Islet precursor cell (in vitro differentiated cells): ENCODE measurements around the gene CTLA4.
A peak's percentile ranks its signal among the peaks of the same experiment; 100 is the strongest.
"Not testable (repeated sequence)": the region's sequence is repeated elsewhere in the genome, so short reads cannot be mapped to it uniquely, and the experiment has no call there.

Experiments
- DNase-seq: peaks from one replicate; pipeline ENCODE4 v3.0.0-alpha.2; 2018

Gene CTLA4

DNA sequence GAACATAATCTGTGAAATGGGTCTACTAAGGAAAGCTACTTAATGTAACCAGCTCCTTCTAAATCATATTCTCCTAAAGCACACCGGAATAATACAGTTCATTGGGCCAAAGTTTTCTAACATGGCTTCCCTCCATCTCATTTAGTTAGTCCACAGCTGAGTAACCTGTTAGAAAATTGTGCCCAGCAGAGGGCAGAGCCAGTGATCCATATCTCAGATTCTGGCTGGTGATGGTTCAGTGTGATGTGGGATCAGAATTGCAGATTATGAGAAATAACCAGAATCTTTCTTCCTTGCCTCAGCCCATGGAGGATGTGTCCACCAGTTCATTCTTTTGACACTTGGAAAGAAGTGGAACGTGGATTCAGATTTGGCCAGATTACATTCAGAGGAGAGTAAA is 9.4 kb upstream of the CTLA4 start:
- DNase-seq = no peak

DNA sequence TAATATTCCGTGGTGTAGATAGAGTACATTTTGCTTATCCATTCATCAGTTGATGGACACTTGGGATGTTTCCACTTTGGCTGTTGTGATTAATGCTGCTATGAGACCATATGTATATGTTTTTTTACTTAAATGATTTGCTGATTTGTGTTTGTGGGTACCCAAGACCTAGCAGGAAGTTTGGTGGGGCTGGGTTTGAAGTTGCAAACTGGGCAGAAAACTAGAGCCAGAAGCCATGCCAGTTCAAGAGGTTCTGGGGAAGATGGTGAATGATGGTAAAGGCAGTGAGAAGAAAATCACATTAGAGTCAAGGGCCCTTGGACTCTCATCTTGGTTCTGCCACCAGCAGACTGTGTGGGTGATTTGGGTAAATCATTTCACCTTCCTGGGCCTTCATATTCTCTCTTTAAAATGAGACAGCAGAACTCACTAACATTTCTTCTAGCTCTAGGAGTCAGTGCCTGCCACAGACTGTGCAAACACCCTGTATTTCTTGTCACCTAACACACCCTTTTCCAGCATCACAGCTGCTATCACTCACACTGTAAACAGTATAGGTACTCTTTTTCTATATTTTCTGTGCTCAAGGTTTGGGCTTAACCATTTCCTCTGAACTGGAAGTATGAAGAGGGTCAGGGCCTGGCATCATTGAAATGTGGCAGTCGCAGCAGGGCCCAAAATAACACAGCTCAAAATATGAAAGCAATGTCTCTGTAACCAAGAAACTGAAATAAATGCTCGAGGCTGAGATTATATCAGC is 8.4 kb upstream of the CTLA4 start:
- no peak for DNase-seq

DNA sequence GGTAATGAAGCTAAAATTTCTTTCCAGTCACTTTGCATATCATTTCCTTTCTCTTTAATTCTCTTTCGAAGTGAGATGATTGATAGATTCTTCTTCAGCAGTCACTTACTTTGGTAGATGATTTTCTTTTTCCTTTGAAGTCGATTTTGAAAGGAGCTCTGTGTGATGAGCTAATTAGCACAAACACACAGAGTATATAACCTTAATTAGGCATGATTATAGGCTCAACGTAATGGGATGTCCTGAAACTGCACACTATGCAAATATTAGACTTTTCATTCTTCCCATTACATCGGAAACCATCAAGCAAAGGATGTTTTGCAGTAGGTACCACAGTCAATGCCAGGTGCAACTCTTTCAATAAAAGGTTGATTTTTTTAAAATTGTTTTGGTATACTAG is 6.4 kb upstream of the CTLA4 start:
- DNase-seq = no peak

DNA sequence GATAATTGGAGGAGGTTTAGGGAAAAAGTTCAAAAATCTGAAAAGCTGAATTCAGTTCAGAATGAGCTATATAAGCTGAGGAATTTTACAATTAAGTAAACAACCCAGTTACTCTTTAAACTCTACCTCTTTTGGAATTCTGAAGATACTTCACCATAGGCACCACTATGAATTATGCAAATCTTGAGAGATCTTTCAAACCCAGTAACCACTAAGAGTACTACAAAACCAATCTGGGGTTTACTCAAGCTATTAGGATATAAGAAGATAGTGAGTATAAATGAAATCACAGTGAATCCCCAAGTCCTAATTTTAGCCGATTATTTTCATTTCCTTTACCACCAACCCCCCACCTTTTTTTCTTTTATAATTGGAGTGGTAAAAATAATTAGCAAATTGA is 6.0 kb upstream of the CTLA4 start:
- no peak for DNase-seq

DNA sequence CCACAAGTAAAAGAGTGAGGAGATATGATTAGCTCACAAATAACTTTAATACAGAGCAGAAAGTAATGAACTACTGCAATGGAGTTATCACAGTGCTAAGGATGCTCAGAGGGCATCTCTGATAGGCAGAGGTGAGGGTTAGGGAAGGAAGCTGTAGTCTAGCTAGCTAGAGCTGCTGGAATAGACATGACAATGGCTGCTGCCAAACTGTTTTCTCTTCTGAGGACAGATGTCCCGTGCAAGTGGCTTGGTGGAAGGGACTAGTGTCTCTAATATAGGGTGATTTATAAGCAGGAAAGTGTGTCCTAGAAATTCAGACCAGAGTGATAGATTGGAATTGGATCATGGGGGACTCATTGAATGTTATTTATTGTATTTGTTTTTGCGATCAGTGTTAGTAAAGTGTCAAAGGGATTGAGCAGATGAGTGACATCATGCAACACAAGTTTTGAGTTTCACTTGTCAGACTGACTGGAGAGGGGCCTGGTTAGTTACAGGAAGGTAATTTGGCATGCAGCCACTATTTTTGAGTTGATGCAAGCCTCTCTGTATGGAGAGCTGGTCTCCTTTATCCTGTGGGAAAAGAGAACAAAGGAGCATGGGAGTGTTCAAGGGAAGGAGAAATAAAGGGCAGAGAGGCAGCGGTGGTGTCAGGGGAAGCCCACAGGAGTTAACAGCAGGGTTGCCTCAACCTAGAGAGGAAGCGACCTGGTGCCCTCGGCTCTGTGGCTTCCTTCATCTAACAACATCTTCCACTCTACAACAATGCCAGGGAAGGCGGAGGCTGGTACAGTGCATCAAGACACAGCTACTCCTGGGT is 1.9 kb downstream of the CTLA4 start:
- no peak for DNase-seq

DNA sequence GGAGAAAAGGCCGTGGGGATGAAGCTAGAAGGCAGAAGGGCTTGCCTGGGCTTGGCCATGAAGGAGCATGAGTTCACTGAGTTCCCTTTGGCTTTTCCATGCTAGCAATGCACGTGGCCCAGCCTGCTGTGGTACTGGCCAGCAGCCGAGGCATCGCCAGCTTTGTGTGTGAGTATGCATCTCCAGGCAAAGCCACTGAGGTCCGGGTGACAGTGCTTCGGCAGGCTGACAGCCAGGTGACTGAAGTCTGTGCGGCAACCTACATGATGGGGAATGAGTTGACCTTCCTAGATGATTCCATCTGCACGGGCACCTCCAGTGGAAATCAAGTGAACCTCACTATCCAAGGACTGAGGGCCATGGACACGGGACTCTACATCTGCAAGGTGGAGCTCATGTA is 2.9 kb downstream of the CTLA4 start:
- no peak for DNase-seq

DNA sequence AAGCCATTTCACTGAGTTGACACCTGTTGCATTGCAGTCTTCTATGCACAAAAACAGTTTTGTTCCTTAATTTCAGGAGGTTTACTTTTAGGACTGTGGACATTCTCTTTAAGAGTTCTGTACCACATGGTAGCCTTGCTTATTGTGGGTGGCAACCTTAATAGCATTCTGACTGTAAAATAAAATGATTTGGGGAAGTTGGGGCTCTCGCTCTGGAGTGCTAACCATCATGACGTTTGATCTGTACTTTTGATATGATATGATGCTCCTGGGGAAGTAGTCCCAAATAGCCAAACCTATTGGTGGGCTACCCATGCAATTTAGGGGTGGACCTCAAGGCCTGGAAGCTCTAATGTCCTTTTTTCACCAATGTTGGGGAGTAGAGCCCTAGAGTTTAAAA is 3.4 kb downstream of the CTLA4 start:
- DNase-seq = no peak

DNA sequence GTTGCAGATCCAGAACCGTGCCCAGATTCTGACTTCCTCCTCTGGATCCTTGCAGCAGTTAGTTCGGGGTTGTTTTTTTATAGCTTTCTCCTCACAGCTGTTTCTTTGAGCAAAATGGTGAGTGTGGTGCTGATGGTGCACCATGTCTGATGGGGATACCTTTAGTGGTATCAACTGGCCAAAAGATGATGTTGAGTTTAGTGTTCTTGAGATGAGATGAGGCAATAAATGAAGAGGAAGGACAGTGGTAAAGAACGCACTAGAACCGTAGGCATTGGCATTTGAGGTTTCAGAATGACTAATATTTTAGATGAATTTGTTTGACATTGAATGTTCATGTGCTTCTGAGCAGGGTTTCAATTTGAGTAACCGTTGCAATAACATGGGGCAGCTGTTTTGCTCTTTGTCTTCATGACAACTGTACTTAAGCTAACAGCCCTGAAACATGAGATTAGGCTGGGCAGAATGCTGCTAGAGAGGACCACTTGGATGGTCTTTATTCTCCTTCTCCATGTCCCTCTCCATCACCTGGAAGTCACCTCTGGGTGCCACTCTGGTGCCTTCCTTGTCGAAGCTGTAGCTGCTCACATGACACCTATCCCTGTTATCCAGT is 3.9 kb downstream of the CTLA4 start:
- no peak for DNase-seq

DNA sequence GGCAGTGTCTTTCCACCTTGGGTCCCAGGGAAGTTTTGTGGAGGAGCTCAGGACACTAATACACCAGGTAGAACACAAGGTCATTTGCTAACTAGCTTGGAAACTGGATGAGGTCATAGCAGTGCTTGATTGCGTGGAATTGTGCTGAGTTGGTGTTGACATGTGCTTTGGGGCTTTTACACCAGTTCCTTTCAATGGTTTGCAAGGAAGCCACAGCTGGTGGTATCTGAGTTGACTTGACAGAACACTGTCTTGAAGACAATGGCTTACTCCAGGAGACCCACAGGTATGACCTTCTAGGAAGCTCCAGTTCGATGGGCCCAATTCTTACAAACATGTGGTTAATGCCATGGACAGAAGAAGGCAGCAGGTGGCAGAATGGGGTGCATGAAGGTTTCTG is 5.9 kb downstream of the CTLA4 start:
- DNase-seq = no peak

DNA sequence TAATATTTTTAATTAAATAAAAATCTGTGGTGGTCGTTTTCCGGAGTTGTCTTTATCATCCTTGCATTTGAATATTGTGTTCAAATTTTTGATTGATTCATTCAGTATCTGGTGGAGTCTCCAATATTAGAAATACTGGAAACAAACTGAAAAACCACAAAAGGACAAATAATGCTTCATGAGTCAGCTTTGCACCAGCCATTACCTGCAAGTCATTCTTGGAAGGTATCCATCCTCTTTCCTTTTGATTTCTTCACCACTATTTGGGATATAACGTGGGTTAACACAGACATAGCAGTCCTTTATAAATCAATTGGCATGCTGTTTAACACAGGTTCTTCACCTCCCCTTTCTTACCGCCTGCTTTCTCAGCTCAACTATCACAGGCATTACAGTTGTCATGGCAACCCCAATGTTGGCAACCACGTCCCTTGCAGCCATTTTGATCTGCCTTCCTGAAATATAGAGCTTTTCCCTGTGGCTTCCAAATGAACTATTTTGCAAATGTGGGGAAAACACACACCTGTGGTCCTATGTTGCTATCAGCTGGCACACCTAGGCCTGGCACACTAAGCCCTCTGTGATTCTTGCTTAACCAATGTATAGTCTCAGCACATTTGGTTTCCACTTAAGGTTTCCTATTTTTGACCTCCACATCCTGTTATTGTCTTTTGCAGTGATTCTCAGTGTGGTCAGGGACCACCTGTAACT is 6.5 kb downstream of the CTLA4 start:
- DNase-seq = no peak

DNA sequence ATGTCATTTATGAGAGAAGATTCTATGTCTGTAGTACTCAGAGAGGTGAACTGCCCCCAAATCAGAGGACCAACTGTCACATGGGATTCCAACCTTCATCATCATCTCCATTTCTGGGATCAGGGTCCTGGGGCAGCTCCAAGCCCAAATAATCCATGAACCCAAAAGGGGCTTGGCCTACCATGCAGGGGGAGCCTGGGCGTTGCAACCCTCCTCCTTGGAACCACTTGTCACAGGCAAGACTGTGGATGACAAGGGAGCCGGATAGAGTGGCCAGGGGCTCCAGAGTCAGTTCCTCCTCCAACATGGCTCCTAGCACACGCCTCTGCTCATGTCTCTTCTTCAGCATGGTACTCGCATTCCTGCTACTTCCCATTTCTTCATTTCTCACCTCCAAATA is 7.9 kb downstream of the CTLA4 start:
- DNase-seq = no peak

DNA sequence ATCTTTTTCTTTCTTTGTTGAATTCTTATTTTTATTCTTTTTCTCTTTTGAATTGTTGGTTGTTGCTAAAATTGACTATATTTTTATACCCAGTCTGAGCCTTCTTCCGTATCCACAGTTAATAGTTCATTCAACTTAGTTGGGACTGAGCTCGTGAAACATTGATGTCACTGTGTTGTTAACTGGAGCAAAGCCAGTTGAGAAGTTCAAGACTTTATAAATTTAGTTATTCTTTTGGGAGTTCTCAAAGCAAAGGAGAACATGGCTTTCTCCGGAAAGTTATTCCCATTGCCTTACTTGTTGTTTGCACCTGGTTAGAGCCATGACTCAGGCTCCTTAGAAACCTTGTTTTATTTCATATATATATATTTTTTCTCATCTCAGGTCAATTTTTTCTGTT is 8.8 kb downstream of the CTLA4 start:
- DNase-seq = no peak

DNA sequence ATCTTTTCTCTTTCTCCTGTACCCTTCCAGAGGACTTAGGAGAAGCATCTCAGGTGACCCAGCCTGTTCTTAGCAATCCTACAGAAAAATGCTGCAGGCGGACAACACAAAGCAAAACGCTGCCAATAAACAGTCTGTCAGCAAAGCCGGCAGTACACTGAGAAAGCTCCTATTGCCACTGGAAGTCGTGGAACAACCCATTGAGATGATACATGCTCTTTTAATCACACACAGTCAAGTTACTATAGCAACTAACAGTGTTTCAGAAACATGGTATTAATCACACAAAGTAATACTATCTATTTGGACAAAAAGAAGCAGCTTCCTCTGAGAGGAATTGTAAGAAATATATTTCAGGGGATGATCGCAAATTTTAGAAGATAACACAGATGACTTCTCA is 10.5 kb downstream of the CTLA4 start:
- DNase-seq = no peak

DNA sequence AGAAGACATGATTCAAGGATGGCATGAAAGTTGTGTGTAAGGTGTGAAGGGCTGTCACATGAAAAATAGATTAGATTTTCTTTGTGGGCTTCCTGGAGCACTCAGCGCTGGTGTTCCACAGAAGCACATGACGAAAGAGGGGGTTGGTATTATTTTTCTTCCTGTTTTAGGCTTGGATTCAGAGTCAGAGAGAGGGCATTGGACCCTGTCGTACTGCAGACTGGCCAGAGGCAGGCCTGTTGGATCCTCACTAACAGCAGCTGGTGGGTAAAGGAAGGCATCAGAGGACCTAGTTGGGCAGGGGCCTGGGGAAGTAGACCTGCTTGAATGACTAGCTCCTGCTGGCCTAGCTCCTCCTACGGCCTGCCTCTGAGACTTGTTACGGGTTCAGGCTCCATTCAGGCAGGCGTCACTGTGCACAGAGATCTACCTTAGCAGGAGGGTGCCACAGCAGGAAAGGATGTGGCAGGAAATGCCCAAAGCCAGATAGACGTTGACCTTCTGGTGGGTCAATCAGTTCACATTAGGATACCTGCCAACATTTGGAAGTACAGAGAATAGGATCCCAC is 13.1 kb downstream of the CTLA4 start:
- no peak for DNase-seq

DNA sequence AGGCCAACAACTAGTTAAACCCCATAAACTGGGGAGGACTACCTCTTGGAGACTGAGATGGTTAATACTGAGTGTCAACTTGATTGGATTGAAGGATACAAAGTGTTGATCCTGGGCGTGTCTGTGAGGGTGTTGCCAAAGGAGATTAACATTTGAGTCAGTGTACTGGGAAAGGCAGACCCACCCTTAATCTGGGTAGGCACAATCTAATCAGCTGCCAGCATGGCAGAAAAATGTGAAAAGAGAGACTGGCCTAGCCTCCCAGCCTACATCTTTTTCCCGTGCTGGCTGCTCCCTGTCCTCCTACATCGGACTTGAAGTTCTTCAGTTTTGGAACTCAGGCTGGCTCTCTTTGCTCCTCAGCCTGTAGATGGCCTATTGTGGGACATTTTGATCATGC is 13.6 kb downstream of the CTLA4 start:
- not testable (repeated sequence) for DNase-seq

DNA sequence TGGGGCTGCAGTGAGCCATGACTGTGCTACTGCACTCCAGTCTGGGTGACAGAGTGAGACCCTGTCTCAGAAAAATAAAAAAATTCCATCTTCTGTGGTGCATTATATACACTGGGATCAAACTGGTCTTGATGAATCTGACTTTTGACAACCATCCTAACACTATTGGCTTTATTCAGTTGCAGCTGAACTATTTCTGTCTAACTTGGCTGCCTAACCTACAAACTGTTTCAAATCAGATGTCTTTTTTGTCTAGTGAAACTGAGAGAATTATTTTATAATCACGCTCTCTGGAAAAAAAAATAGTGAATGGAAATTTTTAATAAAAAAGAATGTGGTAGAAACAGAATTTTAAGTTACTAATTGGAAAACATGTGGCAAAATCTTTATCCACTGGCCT is 15.0 kb downstream of the CTLA4 start:
- no peak for DNase-seq

DNA sequence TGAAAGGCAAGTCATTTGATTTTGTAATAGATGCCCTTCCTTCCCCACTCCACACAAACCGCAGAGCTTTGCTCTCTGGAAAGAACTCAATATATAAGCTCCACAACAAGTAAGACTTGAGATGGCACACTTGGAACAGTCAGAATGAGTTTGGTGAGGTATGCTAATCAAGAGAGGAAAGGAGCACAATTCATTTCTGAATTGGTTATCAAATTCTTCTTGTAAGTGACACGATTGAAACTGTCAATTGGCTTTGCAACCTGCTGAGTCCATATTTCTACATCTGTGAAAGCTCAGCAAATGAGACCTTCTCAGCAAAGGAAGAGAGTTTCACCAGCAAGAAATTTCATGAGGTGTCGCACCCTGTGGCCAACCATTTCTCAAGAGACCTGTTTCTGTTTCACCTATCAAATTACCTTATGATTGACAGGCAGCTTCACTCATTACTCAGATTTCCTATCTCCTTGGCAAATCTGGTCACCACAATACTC is 19.1 kb downstream of the CTLA4 start:
- DNase-seq = no peak

DNA sequence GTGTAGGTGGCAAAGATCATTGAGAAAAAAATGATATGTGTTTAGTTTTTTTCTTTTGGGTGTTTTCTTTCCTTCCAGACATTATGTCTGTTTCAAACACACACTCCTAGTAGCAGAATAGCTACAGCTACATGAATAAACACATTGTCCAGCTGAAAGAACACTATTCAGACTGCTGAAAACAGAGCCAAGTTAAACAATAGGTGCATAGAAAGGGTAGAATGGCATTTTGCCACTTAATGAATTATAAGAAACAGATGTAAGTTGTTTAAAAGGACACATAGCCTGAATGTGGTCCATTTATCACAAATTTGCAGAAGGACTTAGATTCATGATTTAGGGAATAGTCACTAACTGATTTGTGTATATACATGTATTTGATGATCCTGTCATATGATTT is 20.1 kb downstream of the CTLA4 start:
- no peak for DNase-seq

DNA sequence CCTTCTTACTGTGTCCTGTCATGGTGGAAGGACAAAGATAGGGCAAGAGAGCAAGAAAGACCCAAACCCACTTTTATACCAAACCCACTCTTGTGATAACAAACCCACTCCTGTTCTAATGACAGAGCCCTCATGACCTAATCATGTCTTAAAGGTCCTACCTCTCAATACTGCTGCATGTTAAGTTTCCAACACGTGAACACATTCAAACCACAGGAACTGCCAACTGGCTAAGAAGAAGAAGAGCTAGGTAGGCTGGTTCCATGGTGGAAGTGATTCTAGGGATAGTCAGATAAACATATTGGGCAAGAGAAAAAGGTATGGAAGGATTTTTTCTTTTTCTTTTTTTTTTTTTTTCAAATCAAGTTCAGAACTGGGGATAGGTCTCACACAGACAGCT is 22.0 kb downstream of the CTLA4 start:
- no peak for DNase-seq

DNA sequence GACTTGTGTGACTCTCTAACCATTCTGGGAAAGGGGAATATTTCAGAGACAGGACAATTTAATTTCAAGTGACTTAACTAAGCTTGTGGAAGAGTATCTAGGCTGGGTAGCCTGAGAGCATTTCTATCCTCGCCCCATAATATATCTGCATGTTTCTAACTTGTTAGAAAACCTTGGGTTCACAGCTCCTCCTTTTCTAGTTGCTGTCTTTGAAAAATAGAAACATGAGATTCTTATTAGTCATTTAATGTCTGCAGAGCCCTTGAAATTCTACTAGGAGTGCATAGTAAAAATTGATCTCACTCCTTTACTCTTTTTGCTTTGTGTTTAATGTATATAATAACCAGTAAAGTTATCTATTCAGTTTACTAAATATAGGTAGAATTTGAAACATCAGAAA is 22.4 kb downstream of the CTLA4 start:
- no peak for DNase-seq

DNA sequence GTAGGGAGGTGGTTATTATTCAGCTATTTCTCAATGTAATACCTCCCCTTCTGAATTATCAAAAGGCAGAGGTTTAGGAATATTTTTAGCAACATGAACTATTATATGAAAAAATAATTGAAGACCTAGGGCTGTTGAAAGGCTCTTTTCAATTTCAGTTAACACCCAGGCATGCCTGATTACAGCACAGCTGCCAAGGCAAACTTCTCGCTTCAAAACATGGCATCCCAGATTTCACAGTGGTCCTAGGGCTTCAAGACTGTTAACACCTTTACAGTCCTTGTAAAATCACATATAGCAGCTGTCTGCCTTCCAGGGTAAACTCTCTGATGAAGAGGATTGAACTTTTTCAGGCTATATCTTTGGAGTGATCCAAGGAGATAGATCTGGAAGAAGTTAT is 23.2 kb downstream of the CTLA4 start:
- no peak for DNase-seq

DNA sequence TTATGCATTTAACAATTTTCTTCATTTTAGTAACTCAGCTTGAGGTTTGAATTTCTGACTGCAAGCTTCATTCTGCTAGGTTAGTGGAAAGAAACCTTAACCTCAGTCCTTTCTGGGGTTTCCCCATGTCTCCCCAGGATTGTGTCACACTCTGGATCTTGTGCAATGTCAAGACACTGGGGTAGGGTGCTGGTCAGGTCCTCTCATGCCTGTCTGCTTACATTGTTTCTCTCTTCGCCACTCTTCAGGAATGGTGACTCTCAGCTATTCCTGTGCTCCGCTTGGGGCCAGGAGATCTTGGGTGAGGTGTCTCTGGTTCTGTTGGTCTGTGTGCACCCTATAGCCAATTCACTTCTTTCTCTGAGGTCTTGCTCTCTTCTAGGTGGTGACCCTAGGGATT is 23.9 kb downstream of the CTLA4 start:
- DNase-seq = no peak

DNA sequence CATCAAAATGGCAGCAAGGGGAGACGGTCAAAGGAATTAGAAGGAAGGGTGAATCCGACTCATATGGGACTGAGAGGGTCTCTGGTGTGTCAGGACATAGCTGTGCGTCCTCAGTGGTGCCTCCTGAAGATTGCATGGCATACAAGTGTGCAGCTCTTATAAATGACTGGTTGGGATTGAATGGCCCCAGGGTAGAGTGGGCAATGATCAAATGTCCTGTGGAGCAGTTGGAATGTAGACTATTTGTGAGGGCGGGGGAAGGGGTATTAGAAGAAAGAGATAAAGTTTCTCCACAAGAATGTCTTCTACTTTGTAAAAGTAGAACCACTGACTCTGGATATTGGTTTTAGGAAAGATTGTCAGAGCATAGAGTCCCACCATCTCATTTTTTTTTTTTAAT is 24.6 kb downstream of the CTLA4 start:
- DNase-seq = peak; percentile 58
